SU-DHL-6 (cell line): ENCODE measurements around the gene CBFA2T3.

Experiments
- H2AFZ ChIP-seq: fragments of 200-600 bp; sonication (generic); 2 replicates; pipeline ENCODE4 v1.6.1; 2014; ENCODE audit warnings: low read depth, mild to moderate bottlenecking, moderate library complexity, mixed read lengths, antibody characterized with exemption, low read length; ENCODE audit not compliant: severe bottlenecking
- H3F3A ChIP-seq: fragments of 200-600 bp; shearing (Covaris generic); 2 replicates; pipeline ENCODE4 v1.6.0; 2016; ENCODE audit warnings: antibody characterized with exemption, mild to moderate bottlenecking; ENCODE audit not compliant: insufficient read depth
- H3K27ac ChIP-seq: fragments of 200-600 bp; sonication (generic); 2 replicates; pipeline ENCODE4 v1.5.1; 2016; ENCODE audit warnings: low read depth, mild to moderate bottlenecking, low read length, moderate library complexity, mixed read lengths
- H3K27me3 ChIP-seq: fragments of 200-600 bp; sonication (generic), shearing (Covaris generic); 2 replicates; pipeline ENCODE4 v1.6.0; 2014; ENCODE audit warnings: mild to moderate bottlenecking, low read length
- H3K36me3 ChIP-seq: fragments of 200-600 bp; sonication (generic); 2 replicates; pipeline ENCODE4 v1.6.1; 2014; ENCODE audit warnings: mild to moderate bottlenecking, low read length, mixed read lengths
- H3K4me2 ChIP-seq: fragments of 300-600, 200-600 bp; shearing (Covaris generic), sonication (generic); 2 replicates; pipeline ENCODE4 v1.6.0; 2014; ENCODE audit warnings: low read length, low read depth, mild to moderate bottlenecking; ENCODE audit not compliant: poor library complexity, severe bottlenecking
- H3K4me3 ChIP-seq: fragments of 200-600 bp; sonication (generic); 2 replicates; pipeline ENCODE4 v1.5.1; 2014; ENCODE audit warnings: antibody characterized with exemption, low read length, mild to moderate bottlenecking, mixed read lengths; ENCODE audit not compliant: insufficient read depth, poor library complexity, severe bottlenecking
- H3K79me2 ChIP-seq: fragments of 200-600 bp; sonication (generic); 2 replicates; pipeline ENCODE4 v1.6.1; 2014; ENCODE audit warnings: mild to moderate bottlenecking, low read length, moderate library complexity; ENCODE audit not compliant: insufficient read depth
- H3K9ac ChIP-seq: fragments of 200-600 bp; sonication (generic); 2 replicates; pipeline ENCODE4 v1.7.0; 2014; ENCODE audit warnings: mild to moderate bottlenecking, low read length
- H3K9me2 ChIP-seq: fragments of 200-600 bp; sonication (generic); replicated peaks from 2 replicates; pipeline ENCODE4 v1.6.1; 2014; ENCODE audit warnings: low read length; ENCODE audit not compliant: insufficient read depth
- H3K9me3 ChIP-seq: fragments of 200-600 bp; sonication (generic); 2 replicates; pipeline ENCODE4 v1.6.1; 2014; ENCODE audit warnings: low read length, mixed read lengths; ENCODE audit not compliant: insufficient read depth
- H4K20me1 ChIP-seq: fragments of 200-600 bp; sonication (generic); 2 replicates; pipeline ENCODE4 v1.6.1; 2014; ENCODE audit warnings: low read depth, mild to moderate bottlenecking, antibody characterized with exemption, low read length, moderate library complexity, mixed read lengths
- CTCF ChIP-seq: fragments of 200-600 bp; sonication (generic); IDR thresholded peaks from one replicate; pipeline ENCODE4 v1.5.1; 2017; ENCODE audit warnings: antibody characterized with exemption, mild to moderate bottlenecking, low read length, moderate library complexity; ENCODE audit not compliant: insufficient read depth, poor library complexity, severe bottlenecking
- EZH2phosphoT487 ChIP-seq: fragments of 200-600 bp; sonication (generic), shearing (Covaris generic); conservative IDR thresholded peaks from 2 replicates; pipeline ENCODE4 v1.6.1; 2018; ENCODE audit warnings: mild to moderate bottlenecking, antibody characterized with exemption, low read length, moderate library complexity, mixed read lengths

CBFA2T3 gene

DNA sequence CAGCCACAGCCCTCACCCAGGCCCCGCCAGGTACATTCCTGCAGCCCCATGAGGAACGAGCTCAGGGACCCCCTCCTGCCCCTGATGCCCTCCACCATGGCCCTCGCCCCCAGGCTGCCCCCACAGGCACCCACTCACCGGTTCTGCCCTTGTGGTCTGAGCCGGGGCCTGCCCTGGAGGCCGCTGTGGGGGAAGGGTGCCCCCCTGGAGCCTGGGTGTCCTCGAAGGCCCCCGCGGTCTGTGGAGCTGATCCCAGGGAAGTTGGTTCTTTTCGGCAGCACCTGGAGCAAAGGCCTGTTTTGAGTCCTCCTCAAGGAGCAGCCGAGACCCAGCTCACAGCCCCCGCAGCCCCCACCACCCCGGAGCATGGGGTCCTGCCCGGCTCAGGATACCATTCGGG lies 112.9 kb downstream of the CBFA2T3 start:
- Histone ChIP-seq H3K27me3 (no peaks in the 10 kb centered on the region), H3F3A (no peaks in the 10 kb centered on the region), H3K27ac (no peak overlapping the region), H3K36me3 (no peaks in the 10 kb centered on the region), H3K9ac (no peak overlapping the region), H3K4me3 (no peak overlapping the region), H3K9me3 (no peaks in the 10 kb centered on the region), H3K79me2 (no peaks in the 10 kb centered on the region), H3K4me2 (no peak overlapping the region), H2AFZ (no peak overlapping the region), H4K20me1 (no peaks in the 10 kb centered on the region), H3K9me2 (no peaks in the 10 kb centered on the region)
- TF ChIP-seq CTCF (no peak), EZH2phosphoT487 (no peak)

DNA sequence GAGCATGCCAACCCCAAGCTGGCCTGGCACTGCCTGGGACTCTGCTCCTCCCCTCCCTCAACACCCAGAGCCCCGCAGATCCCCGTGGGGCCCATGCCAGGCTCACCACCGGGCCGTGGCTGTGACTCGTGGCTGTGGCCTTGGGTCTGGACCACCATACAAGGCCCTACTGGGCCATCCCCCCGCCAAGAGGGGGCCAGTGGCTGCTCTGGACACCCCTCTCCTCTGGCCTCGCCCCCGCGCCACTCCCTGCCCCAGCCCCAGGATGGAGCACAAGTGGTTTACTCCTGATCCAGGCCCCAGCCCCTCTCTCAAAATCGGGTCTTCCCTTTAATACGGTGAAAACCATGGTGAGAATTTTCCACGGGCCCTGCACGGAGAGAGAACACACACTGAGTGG lies 113.6 kb downstream of the CBFA2T3 start:
- no peak for TF ChIP-seq EZH2phosphoT487
- TF ChIP-seq CTCF = no peak
- H3K27me3 ChIP-seq = no peaks in the 10 kb centered on the region
- H4K20me1 ChIP-seq = no peaks in the 10 kb centered on the region
- no peaks in the 10 kb centered on the region for H3K9me3 ChIP-seq
- no peaks in the 10 kb centered on the region for H3K79me2 ChIP-seq
- no peak overlapping the region for H3K4me2 ChIP-seq
- no peak overlapping the region for H3K9ac ChIP-seq
- H3K36me3 ChIP-seq = no peaks in the 10 kb centered on the region
- no peak overlapping the region for H3K4me3 ChIP-seq
- H3K9me2 ChIP-seq = no peaks in the 10 kb centered on the region
- no peaks in the 10 kb centered on the region for H3F3A ChIP-seq
- H3K27ac ChIP-seq = no peak overlapping the region
- H2AFZ ChIP-seq = no peak overlapping the region

GRCh38 chr16:88862968-88863367 lies 114.0 kb downstream of the CBFA2T3 start:
- Histone ChIP-seq H4K20me1 (no peaks in the 10 kb centered on the region), H2AFZ (no peak overlapping the region), H3K27ac (no peak overlapping the region), H3K9me3 (no peaks in the 10 kb centered on the region), H3K9ac (no peak overlapping the region), H3K27me3 (no peaks in the 10 kb centered on the region), H3K36me3 (no peaks in the 10 kb centered on the region), H3K4me2 (no peak overlapping the region), H3K9me2 (no peaks in the 10 kb centered on the region), H3K4me3 (no peak overlapping the region), H3K79me2 (no peaks in the 10 kb centered on the region), H3F3A (no peaks in the 10 kb centered on the region)
- TF ChIP-seq CTCF = no peak
- no peak for TF ChIP-seq EZH2phosphoT487
